HEK293 (cell line): ENCODE measurements around the gene KANTR.

ENCODE experiments used
- CTCF ChIP-seq: fragments of 450-650 bp; formaldehyde crosslinking; IDR thresholded peaks from 2 replicates; pipeline ENCODE4 v1.5.1; 2016; ENCODE audit warnings: missing biosample characterization, missing genetic modification characterization
- KLF16 ChIP-seq: fragments of 450-650 bp; formaldehyde crosslinking; IDR thresholded peaks from 2 replicates; pipeline ENCODE4 v1.5.1; 2017; ENCODE audit warnings: missing biosample characterization, missing genetic modification characterization
- PATZ1 ChIP-seq: fragments of 450-650 bp; formaldehyde crosslinking; IDR thresholded peaks from 2 replicates; pipeline ENCODE4 v1.5.1; 2016; ENCODE audit warnings: missing biosample characterization, missing genetic modification characterization
- REST ChIP-seq: fragments of 450-650 bp; formaldehyde crosslinking; IDR thresholded peaks from 2 replicates; pipeline ENCODE4 v1.5.1; 2016; ENCODE audit warnings: missing biosample characterization, missing genetic modification characterization
- TCF7L2 ChIP-seq: IDR thresholded peaks from 2 replicates; pipeline ENCODE4 v1.6.1; 2011; ENCODE audit warnings: low read depth, mild to moderate bottlenecking, inconsistent platforms, low read length, moderate library complexity, borderline replicate concordance
- ZNF2 ChIP-seq: fragments of 450-650 bp; formaldehyde crosslinking; IDR thresholded peaks from 2 replicates; pipeline ENCODE4 v1.5.1; 2016; ENCODE audit warnings: missing biosample characterization, missing genetic modification characterization
- ZNF24 ChIP-seq: fragments of 450-650 bp; formaldehyde crosslinking; IDR thresholded peaks from 2 replicates; pipeline ENCODE4 v1.5.1; 2016; ENCODE audit warnings: missing biosample characterization, missing genetic modification characterization
- ZNF398 ChIP-seq: fragments of 450-650 bp; formaldehyde crosslinking; IDR thresholded peaks from 2 replicates; pipeline ENCODE4 v1.5.1; 2017; ENCODE audit warnings: missing biosample characterization, missing genetic modification characterization
- ZNF654 ChIP-seq: fragments of 450-650 bp; formaldehyde crosslinking; IDR thresholded peaks from 2 replicates; pipeline ENCODE4 v1.5.1; 2016; ENCODE audit warnings: low read depth, missing biosample characterization, missing genetic modification characterization
- ZSCAN16 ChIP-seq: fragments of 450-650 bp; formaldehyde crosslinking; IDR thresholded peaks from 2 replicates; pipeline ENCODE4 v1.5.1; 2016; ENCODE audit warnings: missing biosample characterization, missing genetic modification characterization

- TF ChIP-seq ZNF654 (tag by site-specific recombination) (no peak), ZNF398 (tag by site-specific recombination) (peak; percentile 22; the same call in 1 of the 2 replicates), ZNF2 (tag by site-specific recombination) (no peak), ZSCAN16 (tag by site-specific recombination) (no peak), CTCF (tag by site-specific recombination) (peak; percentile 32; the same call in 1 of the 2 replicates), ZNF24 (tag by site-specific recombination) (no peak), PATZ1 (tag by site-specific recombination) (peak; percentile 69), TCF7L2 (no peak), KLF16 (tag by site-specific recombination) (no peak), REST (no peak)
Observed at GRCh38 chrX:53073115-53073586, 20.8 kb upstream of the KANTR start.
